ENCODE results near the gene PLA2G5. TPM values are rescaled to one million over a fixed set of nuclear protein-coding genes. Genes with fewer than 3 reads are reported as not detected.
A peak's percentile ranks its signal among the peaks of the same experiment; 100 is the strongest.

PLA2G5 gene
- total RNA-seq, 1 experiment from 2014 or later, result not detected

DNA sequence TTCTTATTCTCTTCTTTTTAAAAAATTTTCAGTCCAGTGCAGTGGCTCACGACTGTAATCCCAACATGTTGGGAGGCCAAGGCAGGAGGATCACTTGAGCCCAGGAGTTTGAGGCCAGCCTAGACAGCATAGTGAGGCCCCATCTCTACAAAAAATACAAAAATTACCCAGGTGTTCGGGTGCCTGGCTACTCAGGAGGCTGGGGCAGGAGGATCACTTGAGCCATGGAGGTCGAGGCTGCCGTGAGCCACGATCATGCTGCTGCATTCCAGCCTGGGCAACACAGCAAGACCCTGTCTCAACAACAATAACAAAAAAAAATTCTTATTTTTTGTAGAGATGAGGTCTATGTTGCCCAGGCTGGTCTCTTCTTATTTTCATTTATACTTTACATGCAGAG is 41.5 kb downstream of the PLA2G5 start:
- H3K4me2 ChIP-seq (ENCODE audit: low read depth, low read length, poor library complexity, severe bottlenecking), result no peak overlapping the region
- H4K20me1 ChIP-seq (ENCODE audit: insufficient read depth, low read depth, low read length), result no peaks in the 10 kb centered on the region
- H3K4me3 ChIP-seq (ENCODE audit: low read length), result no peak overlapping the region
- no peaks in the 10 kb centered on the region for H3K79me2 ChIP-seq (ENCODE audit: low read length)
- no peaks in the 10 kb centered on the region for H3K9me2 ChIP-seq (replicated peaks; ENCODE audit: insufficient read depth, low read length)
- no peaks in the 10 kb centered on the region for H3K4me1 ChIP-seq (ENCODE audit: low read length)
- no peak overlapping the region for H3K27ac ChIP-seq (ENCODE audit: low read length)
- no peak for DNase-seq
- H3K9me3 ChIP-seq (ENCODE audit: low read length), result no peaks in the 10 kb centered on the region
- H3K36me3 ChIP-seq (ENCODE audit: insufficient read depth, low read length), result no peaks in the 10 kb centered on the region
- no peak overlapping the region for H3K9ac ChIP-seq (ENCODE audit: low read length)
- H3K27me3 ChIP-seq (ENCODE audit: low read length), result no peaks in the 10 kb centered on the region
- H2AFZ ChIP-seq (ENCODE audit: low read length), result no peak overlapping the region

DNA sequence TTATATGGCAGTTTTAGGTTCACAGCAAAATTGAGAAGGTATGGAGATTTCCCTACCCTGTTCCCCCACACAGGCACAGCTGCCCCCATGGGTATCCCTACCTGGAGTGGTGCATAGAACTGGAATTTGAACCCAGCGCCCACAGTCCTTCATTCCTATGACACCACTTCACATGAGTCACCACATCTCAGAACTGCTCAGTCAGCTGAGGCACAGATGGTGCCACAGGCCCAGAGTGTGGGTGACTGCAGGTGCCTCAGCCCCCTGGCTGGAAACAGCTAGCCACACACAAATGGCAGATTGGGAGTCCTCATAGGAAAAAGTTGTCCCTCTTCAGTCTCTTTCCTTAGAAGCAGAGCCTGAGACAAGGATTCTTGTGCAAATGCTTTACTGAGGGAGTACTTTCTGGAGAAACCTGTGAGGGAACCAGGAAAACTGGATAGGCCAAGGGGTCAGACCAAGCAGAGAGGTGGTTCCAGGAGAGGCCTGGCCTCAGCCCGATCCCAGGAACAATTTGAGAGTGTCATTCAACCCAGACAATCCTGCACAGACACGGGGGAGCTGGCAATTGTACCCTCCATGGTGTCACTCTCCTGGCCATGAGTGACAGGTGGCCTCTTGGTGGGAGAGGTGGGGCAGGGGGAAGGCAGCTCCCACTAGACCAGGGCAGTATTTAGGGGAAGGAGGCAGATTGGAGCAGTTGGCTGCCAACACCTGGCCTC is 42.4 kb downstream of the PLA2G5 start:
- H3K9me2 ChIP-seq (replicated peaks; ENCODE audit: insufficient read depth, low read length), result no peaks in the 10 kb centered on the region
- no peak for DNase-seq
- H3K4me3 ChIP-seq (ENCODE audit: low read length), result no peak overlapping the region
- no peak overlapping the region for H3K4me2 ChIP-seq (ENCODE audit: low read depth, low read length, poor library complexity, severe bottlenecking)
- H3K9ac ChIP-seq (ENCODE audit: low read length), result no peak overlapping the region
- no peak overlapping the region for H3K27ac ChIP-seq (ENCODE audit: low read length)
- no peak overlapping the region for H2AFZ ChIP-seq (ENCODE audit: low read length)
- H4K20me1 ChIP-seq (ENCODE audit: insufficient read depth, low read depth, low read length), result no peaks in the 10 kb centered on the region
- H3K9me3 ChIP-seq (ENCODE audit: low read length), result no peaks in the 10 kb centered on the region
- H3K27me3 ChIP-seq (ENCODE audit: low read length), result no peaks in the 10 kb centered on the region
- no peaks in the 10 kb centered on the region for H3K36me3 ChIP-seq (ENCODE audit: insufficient read depth, low read length)
- H3K79me2 ChIP-seq (ENCODE audit: low read length), result no peaks in the 10 kb centered on the region
- no peaks in the 10 kb centered on the region for H3K4me1 ChIP-seq (ENCODE audit: low read length)

DNA sequence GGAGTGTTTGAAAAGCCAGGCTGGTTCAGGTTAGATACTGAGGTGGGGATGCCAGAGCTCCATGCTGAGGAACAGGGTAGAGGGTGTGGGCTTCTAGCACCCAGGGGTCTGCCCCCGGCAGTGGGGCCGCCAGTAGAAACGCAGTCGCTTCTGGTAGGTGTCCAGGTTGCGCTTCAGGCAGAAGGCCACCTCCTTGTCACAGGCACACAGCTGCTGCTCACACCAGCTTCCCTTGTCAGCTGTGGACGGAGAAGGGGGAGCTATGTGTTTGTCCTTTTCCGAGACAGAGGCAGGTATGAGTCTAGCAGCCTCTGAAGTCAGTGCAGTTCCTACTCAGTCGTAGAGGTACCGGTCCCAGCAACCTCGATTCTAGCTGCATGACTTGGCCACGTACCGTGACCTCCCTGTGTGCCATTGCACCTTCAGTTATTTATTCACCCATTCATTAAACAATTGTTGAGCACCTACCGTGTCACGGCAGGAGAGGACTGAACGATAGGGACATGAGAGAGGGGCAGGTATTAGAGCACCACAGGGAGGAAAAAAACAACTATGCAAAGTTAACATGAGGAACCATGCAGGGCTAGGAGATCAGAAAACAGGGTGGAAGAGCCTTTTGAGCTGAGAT is 44.1 kb downstream of the PLA2G5 start:
- H3K9me3 ChIP-seq (ENCODE audit: low read length), result no peaks in the 10 kb centered on the region
- H3K4me1 ChIP-seq (ENCODE audit: low read length), result no peaks in the 10 kb centered on the region
- H3K36me3 ChIP-seq (ENCODE audit: insufficient read depth, low read length), result no peaks in the 10 kb centered on the region
- H4K20me1 ChIP-seq (ENCODE audit: insufficient read depth, low read depth, low read length), result no peaks in the 10 kb centered on the region
- H3K27ac ChIP-seq (ENCODE audit: low read length), result no peak overlapping the region
- no peaks in the 10 kb centered on the region for H3K27me3 ChIP-seq (ENCODE audit: low read length)
- H3K79me2 ChIP-seq (ENCODE audit: low read length), result no peaks in the 10 kb centered on the region
- no peak overlapping the region for H3K4me3 ChIP-seq (ENCODE audit: low read length)
- H3K9ac ChIP-seq (ENCODE audit: low read length), result no peak overlapping the region
- no peak overlapping the region for H2AFZ ChIP-seq (ENCODE audit: low read length)
- no peak for DNase-seq
- H3K4me2 ChIP-seq (ENCODE audit: low read depth, low read length, poor library complexity, severe bottlenecking), result no peak overlapping the region
- no peaks in the 10 kb centered on the region for H3K9me2 ChIP-seq (replicated peaks; ENCODE audit: insufficient read depth, low read length)

GRCh38 chr1:20115479-20115878 is 45.5 kb downstream of the PLA2G5 start:
- Histone ChIP-seq H3K27me3 (ENCODE audit: low read length) (no peaks in the 10 kb centered on the region), H3K27ac (ENCODE audit: low read length) (no peak overlapping the region), H3K9me2 (replicated peaks; ENCODE audit: insufficient read depth, low read length) (no peaks in the 10 kb centered on the region), H4K20me1 (ENCODE audit: insufficient read depth, low read depth, low read length) (no peaks in the 10 kb centered on the region), H3K9me3 (ENCODE audit: low read length) (no peaks in the 10 kb centered on the region), H3K4me2 (ENCODE audit: low read depth, low read length, poor library complexity, severe bottlenecking) (no peak overlapping the region), H3K4me3 (ENCODE audit: low read length) (no peak overlapping the region), H3K36me3 (ENCODE audit: insufficient read depth, low read length) (no peaks in the 10 kb centered on the region), H3K9ac (ENCODE audit: low read length) (no peak overlapping the region), H3K79me2 (ENCODE audit: low read length) (no peaks in the 10 kb centered on the region), H2AFZ (ENCODE audit: low read length) (no peak overlapping the region), H3K4me1 (ENCODE audit: low read length) (no peaks in the 10 kb centered on the region)
- DNase-seq, result peak; percentile 46

- no peaks in the 10 kb centered on the region for H3K9me2 ChIP-seq (replicated peaks; ENCODE audit: insufficient read depth, low read length)
- H3K79me2 ChIP-seq (ENCODE audit: low read length), result no peaks in the 10 kb centered on the region
- H3K27ac ChIP-seq (ENCODE audit: low read length), result no peak overlapping the region
Observed at GRCh38 chr1:20115916-20116315, 45.9 kb downstream of the PLA2G5 start.

DNA sequence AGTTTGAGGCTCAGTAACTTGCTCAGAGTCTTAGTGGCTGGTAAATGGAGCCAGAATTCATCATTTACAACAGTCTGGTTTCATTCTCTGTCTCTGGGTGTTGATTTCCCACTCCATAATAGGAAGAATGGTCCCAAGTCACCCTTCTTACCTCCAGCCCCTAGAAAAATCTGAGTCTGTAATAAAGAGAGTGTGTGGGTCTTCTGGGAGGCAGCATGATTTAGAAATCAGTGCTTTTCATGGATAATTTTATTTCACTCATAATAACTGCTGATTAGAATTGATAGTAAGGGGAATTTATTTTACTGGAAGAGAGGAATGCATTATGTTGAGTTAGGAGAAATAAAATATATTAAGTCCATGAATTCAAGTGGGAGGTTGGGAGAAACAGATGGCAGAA is 47.2 kb downstream of the PLA2G5 start:
- Histone ChIP-seq H3K27me3 (ENCODE audit: low read length) (no peaks in the 10 kb centered on the region), H3K4me2 (ENCODE audit: low read depth, low read length, poor library complexity, severe bottlenecking) (no peak overlapping the region), H2AFZ (ENCODE audit: low read length) (no peak overlapping the region), H3K9me3 (ENCODE audit: low read length) (no peaks in the 10 kb centered on the region), H3K9ac (ENCODE audit: low read length) (no peak overlapping the region), H4K20me1 (ENCODE audit: insufficient read depth, low read depth, low read length) (no peaks in the 10 kb centered on the region), H3K27ac (ENCODE audit: low read length) (no peak overlapping the region), H3K9me2 (replicated peaks; ENCODE audit: insufficient read depth, low read length) (no peaks in the 10 kb centered on the region), H3K79me2 (ENCODE audit: low read length) (no peaks in the 10 kb centered on the region), H3K4me3 (ENCODE audit: low read length) (no peak overlapping the region), H3K36me3 (ENCODE audit: insufficient read depth, low read length) (no peaks in the 10 kb centered on the region), H3K4me1 (ENCODE audit: low read length) (no peaks in the 10 kb centered on the region)
- no peak for DNase-seq

More at GRCh38 chr1:20115916-20116315, 45.9 kb downstream of the PLA2G5 start:
- H2AFZ ChIP-seq (ENCODE audit: low read length), result no peak overlapping the region
- H3K4me3 ChIP-seq (ENCODE audit: low read length), result no peak overlapping the region
- H3K9ac ChIP-seq (ENCODE audit: low read length), result no peak overlapping the region
- no peaks in the 10 kb centered on the region for H4K20me1 ChIP-seq (ENCODE audit: insufficient read depth, low read depth, low read length)
- DNase-seq, result no peak
- H3K4me2 ChIP-seq (ENCODE audit: low read depth, low read length, poor library complexity, severe bottlenecking), result no peak overlapping the region
- no peaks in the 10 kb centered on the region for H3K4me1 ChIP-seq (ENCODE audit: low read length)
- H3K9me3 ChIP-seq (ENCODE audit: low read length), result no peaks in the 10 kb centered on the region
- H3K36me3 ChIP-seq (ENCODE audit: insufficient read depth, low read length), result no peaks in the 10 kb centered on the region
- no peaks in the 10 kb centered on the region for H3K27me3 ChIP-seq (ENCODE audit: low read length)

DNA sequence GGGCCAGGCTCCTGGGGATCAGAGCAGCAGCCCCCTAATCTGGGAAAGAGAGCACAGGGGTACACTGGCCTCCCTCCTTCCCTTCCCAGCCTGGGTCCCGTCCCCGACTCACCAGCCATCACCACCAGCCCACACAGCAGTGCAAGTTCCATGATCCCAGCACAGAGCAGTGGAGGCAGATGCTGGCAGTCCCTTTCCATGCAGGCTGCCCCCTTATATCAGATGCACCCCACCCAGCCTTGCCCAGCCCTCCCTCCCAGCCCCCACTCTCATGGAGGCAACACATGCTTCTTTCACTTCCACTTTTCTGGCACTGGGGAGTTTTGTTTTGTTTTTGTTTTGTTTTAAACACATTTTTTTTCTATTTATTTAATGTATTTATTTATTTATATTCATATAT is 49.4 kb downstream of the PLA2G5 start, which contains the start of gene PLA2G2D:
PLA2G2D (minus strand) TSS at position 190 of the 400 bp plus-strand sequence; CDS start at position 152, 38 bp downstream.
- Histone ChIP-seq H3K79me2 (ENCODE audit: low read length) (no peaks in the 10 kb centered on the region), H3K36me3 (ENCODE audit: insufficient read depth, low read length) (no peaks in the 10 kb centered on the region), H3K27ac (ENCODE audit: low read length) (no peak within 1 kb of the TSS), H3K27me3 (ENCODE audit: low read length) (no peaks in the 10 kb centered on the region), H2AFZ (ENCODE audit: low read length) (no peak within 1 kb of the TSS), H3K4me1 (ENCODE audit: low read length) (no peaks in the 10 kb centered on the region), H3K4me2 (ENCODE audit: low read depth, low read length, poor library complexity, severe bottlenecking) (no peak within 1 kb of the TSS), H3K9ac (ENCODE audit: low read length) (no peak within 1 kb of the TSS), H3K9me2 (replicated peaks; ENCODE audit: insufficient read depth, low read length) (no peaks in the 10 kb centered on the region), H3K9me3 (ENCODE audit: low read length) (no peaks in the 10 kb centered on the region), H4K20me1 (ENCODE audit: insufficient read depth, low read depth, low read length) (no peaks in the 10 kb centered on the region), H3K4me3 (ENCODE audit: low read length) (no peak within 1 kb of the TSS)
- no peak for DNase-seq

DNA sequence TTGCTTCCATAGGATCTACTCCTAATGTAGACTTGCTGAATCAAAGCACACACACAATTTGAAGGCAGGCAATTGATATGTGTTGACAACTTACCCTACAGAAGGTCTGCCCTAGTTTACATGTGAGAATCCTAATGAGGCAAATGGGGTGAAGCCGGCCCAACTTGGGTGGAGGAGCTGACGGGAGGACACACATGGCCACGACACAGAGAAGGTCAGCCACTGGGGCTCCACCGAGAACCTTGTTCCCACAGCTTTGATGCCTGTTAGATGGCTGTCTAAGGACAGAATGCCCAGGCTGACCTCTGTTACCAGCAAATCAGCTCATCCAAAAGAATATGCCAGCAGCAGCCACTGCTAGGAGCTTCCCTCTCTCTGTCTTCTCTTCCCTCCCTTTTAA is 50.8 kb downstream of the PLA2G5 start:
- no peak for DNase-seq
- H3K9me2 ChIP-seq (replicated peaks; ENCODE audit: insufficient read depth, low read length), result no peaks in the 10 kb centered on the region

More for the DNA sequence above, 50.8 kb downstream of the PLA2G5 start:
- no peak overlapping the region for H3K9ac ChIP-seq (ENCODE audit: low read length)
- H3K4me1 ChIP-seq (ENCODE audit: low read length), result no peaks in the 10 kb centered on the region
- H3K36me3 ChIP-seq (ENCODE audit: insufficient read depth, low read length), result no peaks in the 10 kb centered on the region
- no peak overlapping the region for H3K27ac ChIP-seq (ENCODE audit: low read length)
- no peak overlapping the region for H3K4me2 ChIP-seq (ENCODE audit: low read depth, low read length, poor library complexity, severe bottlenecking)
- H4K20me1 ChIP-seq (ENCODE audit: insufficient read depth, low read depth, low read length), result no peaks in the 10 kb centered on the region
- H3K4me3 ChIP-seq (ENCODE audit: low read length), result no peak overlapping the region
- H3K9me3 ChIP-seq (ENCODE audit: low read length), result no peaks in the 10 kb centered on the region
- no peak overlapping the region for H2AFZ ChIP-seq (ENCODE audit: low read length)
- no peaks in the 10 kb centered on the region for H3K27me3 ChIP-seq (ENCODE audit: low read length)
- no peaks in the 10 kb centered on the region for H3K79me2 ChIP-seq (ENCODE audit: low read length)
